Psoas muscle (tissue), 8 donors: Measurements from ENCODE around the gene SSNA1. TPM values are rescaled to one million over a fixed set of nuclear protein-coding genes. Genes with fewer than 3 reads are reported as not detected.

Experiments used
- ATAC-seq, 4 donors: fragments of 200-7000 bp; cut with Tn5 transposase; one replicate each; pipeline ENCODE4 v1.9.1; 2020; ENCODE audit warnings: moderate library complexity in 3 of 4, mild to moderate bottlenecking in 2 of 4
- DNase-seq, 2 donors: peaks; one replicate each; pipeline ENCODE4 v3.0.0-alpha.2; 2020
- H3K27ac ChIP-seq: fragments of 200-600 bp; one replicate; pipeline ENCODE4 v1.8.0; 2022
- H3K27me3 ChIP-seq, 3 donors: fragments of 200-600 bp in 1 of 3; one replicate each; pipeline versions ENCODE4 v1.6.1 to v1.8.0; 2013 to 2022; ENCODE audit warnings: low read length in 2 of 3, mild to moderate bottlenecking in 2 of 3, moderate library complexity in 1 of 3; ENCODE audit not compliant: insufficient read depth in 3 of 3
- H3K36me3 ChIP-seq, 2 donors: fragments of 200-600 bp in 1 of 2; one replicate each; pipeline versions ENCODE4 v1.6.1 to v1.8.0; 2013 to 2022; ENCODE audit warnings: low read depth in 1 of 2, mild to moderate bottlenecking in 1 of 2, moderate library complexity in 1 of 2; ENCODE audit not compliant: insufficient read depth in 1 of 2
- H3K4me1 ChIP-seq: fragments of 200-600 bp; one replicate; pipeline ENCODE4 v1.8.0; 2022
- H3K4me3 ChIP-seq: fragments of 200-600 bp; one replicate; pipeline ENCODE4 v1.8.0; 2022; ENCODE audit warnings: mild to moderate bottlenecking
- H3K9me3 ChIP-seq: fragments of 200-600 bp; one replicate; pipeline ENCODE4 v1.8.0; 2022
- CTCF ChIP-seq: fragments of 200-600 bp; IDR thresholded peaks from one replicate; pipeline ENCODE4 v1.8.0; 2022; ENCODE audit warnings: antibody characterized with exemption
- WGBS, 3 donors: extraction: QIAGEN DNeasy Blood & Tissue Kit; methylation state at CpG; one replicate each; pipeline versions ENCODE4 v1.1.6 to v1.1.7; 2013; 5-methylcytosine and 5-hydroxymethylcytosine counted together
- intact Hi-C, 2 donors: fragments of 100-400 bp; cut with DNase I; formaldehyde crosslinking; loops; one replicate each; pipeline versions ENCODE4 v1.11.0 to v1.14.2; 2022
- polyA plus RNA-seq, 3 donors: library from polyadenylated mRNA; stranded (reverse); fragments of 200-250 nt; gene quantifications; one replicate each; pipeline ENCODE4 v1.2.3, GENCODE V29; 2013
- total RNA-seq, 4 donors: library from RNA; stranded (reverse); fragmentation: NEBNext Ultra II Directional in 2 of 4; extraction: Animal tissue kit (Norgen Biotek cat#: 25700) in 2 of 4; gene quantifications; one replicate each; pipeline versions ENCODE4 v1.2.1 to v1.2.4, GENCODE V29; 2021 to 2023
- donor health status: healthy with polysubstance abuse.
- donor health status: DM: no; HTN: no; CAD: no; lungs with moderate emphysema.
- donor health status: Bipolar disorder and iron deficiency.
- donor health status: healthy.
- donor health status: DM: yes; HTN: yes; CAD: no.
- donor health status: DM: no; HTN: no; CAD: no.
- donor health status: DM: no; HTN: no; CAD: no.
- donor health status: DM: yes; HTN: yes; CAD: no.

SSNA1 gene
- total and polyA plus RNA-seq, 7 donors = 51.5 to 176 (median 65.4) TPM

- Histone ChIP-seq H3K4me3 (no peak overlapping the region), H3K4me1 (peaks cover 4% of the 10 kb centered on the region), H3K27me3 (no peaks in the 10 kb centered on the region), H3K36me3 (peaks cover 0 to 12% of the 10 kb centered on the region in 2 donors), H3K9me3 (no peaks in the 10 kb centered on the region), H3K27ac (no peak overlapping the region)
- intact Hi-C loops = no loop called here
- no peak for ATAC-seq
- DNase-seq = no peak
- TF ChIP-seq CTCF = no peak
- 71 to 83% (median 76%) methylated on average over 13 of the region's 13 CpGs for WGBS, 3 donors
Measured at GRCh38 chr9:137211532-137211931, 23.1 kb downstream of the SSNA1 start.

GRCh38 chr9:137212520-137212919, 24.0 kb downstream of the SSNA1 start:
- Histone ChIP-seq H3K27ac (no peak overlapping the region), H3K4me1 (no peaks in the 10 kb centered on the region), H3K9me3 (no peaks in the 10 kb centered on the region), H3K36me3 (peaks cover 0 to 12% of the 10 kb centered on the region in 2 donors), H3K27me3 (no peaks in the 10 kb centered on the region), H3K4me3 (no peak overlapping the region)
- no peak for TF ChIP-seq CTCF
- DNase-seq (no peak), ATAC-seq (no peak)
- intact Hi-C loops = no loop called here
- 66 to 76% (median 72%) methylated on average over 20 to 21 of the region's 21 CpGs for WGBS, 3 donors

DNA sequence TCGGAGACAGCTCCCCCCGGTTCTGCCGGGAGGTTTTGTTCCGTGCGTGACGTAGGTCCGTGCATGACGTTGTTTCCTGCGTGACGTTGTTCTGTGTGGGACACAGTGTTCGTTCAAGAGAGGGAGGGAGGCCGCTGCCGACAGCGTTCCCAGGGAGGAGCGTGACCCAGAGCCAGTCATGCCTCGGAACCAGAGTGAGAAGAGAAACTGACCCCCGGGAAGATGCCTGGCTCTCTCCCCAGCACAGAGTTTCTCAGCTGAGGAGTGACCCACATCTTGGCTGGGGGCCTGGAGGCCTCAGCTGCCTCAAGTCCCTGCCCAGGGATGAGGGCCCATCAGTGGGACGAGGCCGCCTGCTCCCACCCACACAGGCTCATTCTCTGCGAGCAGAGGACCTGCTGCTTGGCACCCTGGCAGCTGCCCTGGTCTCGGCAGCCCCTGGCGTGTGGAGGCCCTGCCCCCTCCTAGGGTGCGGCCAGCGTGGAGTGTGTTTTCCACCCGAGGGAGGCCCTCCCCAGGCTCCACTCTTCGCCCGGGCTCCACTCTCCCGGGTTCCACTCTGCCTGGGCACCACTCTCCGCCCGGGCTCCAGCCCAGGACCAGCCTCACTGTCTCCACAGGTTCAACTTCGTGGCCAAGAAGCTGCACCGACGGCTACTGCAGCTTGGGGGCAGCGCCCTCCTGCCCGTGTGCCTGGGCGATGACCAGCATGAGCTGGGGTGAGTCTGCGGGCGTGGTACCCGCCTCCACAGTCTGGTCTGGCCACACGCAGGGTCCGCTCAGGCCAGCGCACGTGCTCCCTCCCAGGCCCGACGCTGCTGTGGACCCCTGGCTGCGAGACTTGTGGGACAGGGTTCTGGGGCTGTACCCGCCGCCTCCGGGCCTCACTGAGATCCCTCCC, 24.9 kb downstream of the SSNA1 start:
- ATAC-seq = no peak
- no peak for TF ChIP-seq CTCF
- H3K9me3 ChIP-seq = no peaks in the 10 kb centered on the region
- intact Hi-C loops = no loop called here
- H3K27me3 ChIP-seq = no peaks in the 10 kb centered on the region
- H3K4me3 ChIP-seq = no peak overlapping the region
- H3K36me3 ChIP-seq = peaks cover 0 to 12% of the 10 kb centered on the region in 2 donors
- H3K27ac ChIP-seq = no peak overlapping the region
- DNase-seq = no peak
- H3K4me1 ChIP-seq = no peaks in the 10 kb centered on the region
- WGBS, 3 donors = 80 to 88% (median 81%) methylated on average over 49 of the region's 49 CpGs

DNA sequence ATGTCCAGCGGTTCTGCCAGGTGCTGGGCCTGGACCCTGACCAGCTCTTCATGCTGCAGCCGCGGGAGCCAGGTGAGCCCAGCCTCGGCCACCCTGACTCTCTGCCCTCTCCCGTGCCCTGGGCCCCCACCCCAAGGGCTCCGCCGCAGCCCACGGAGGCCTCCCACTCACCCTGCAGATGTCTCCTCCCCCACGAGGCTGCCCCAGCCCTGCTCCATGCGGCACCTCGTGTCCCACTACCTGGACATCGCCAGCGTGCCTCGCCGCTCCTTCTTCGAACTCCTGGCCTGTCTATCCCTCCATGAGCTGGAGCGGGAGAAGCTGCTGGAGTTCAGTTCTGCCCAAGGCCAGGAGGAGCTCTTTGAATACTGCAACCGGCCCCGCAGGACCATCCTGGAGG, 26.1 kb downstream of the SSNA1 start:
- no peak for TF ChIP-seq CTCF
- Histone ChIP-seq H3K9me3 (no peaks in the 10 kb centered on the region), H3K27me3 (no peaks in the 10 kb centered on the region), H3K4me3 (no peak overlapping the region), H3K4me1 (no peaks in the 10 kb centered on the region), H3K36me3 (peaks cover 0 to 12% of the 10 kb centered on the region in 2 donors), H3K27ac (no peak overlapping the region)
- DNase-seq = no peak
- intact Hi-C loops = no loop called here
- WGBS, 3 donors = 91 to 93% (median 92%) methylated on average over 19 of the region's 19 CpGs
- no peak for ATAC-seq
